Measurements from ENCODE around the gene MITF.

MITF gene

GRCh38 chr3:69922521-69923000 is 183.3 kb downstream of the MITF start:
- Mint-ChIP-seq H3K4me1 (no peaks in the 10 kb centered on the region), H3K4me3 (no peak overlapping the region), H3K27ac (no peak overlapping the region), H3K9me3 (no peaks in the 10 kb centered on the region), H3K36me3 (ENCODE audit: low read depth) (no peaks in the 10 kb centered on the region), H3K27me3 (peaks cover 2% of the 10 kb centered on the region)
- no peak for DNase-seq
- no peak for ATAC-seq

- no peak for DNase-seq
- Mint-ChIP-seq H3K4me3 (no peak overlapping the region), H3K4me1 (no peaks in the 10 kb centered on the region), H3K36me3 (ENCODE audit: low read depth) (no peaks in the 10 kb centered on the region), H3K27ac (no peak overlapping the region), H3K9me3 (no peaks in the 10 kb centered on the region), H3K27me3 (peaks cover 2% of the 10 kb centered on the region)
- ATAC-seq, result no peak
Observed at GRCh38 chr3:69925506-69925905, 186.2 kb downstream of the MITF start.

GRCh38 chr3:69926385-69926784 is 187.1 kb downstream of the MITF start:
- Mint-ChIP-seq H3K4me1 (no peaks in the 10 kb centered on the region), H3K27me3 (peaks cover 2% of the 10 kb centered on the region), H3K36me3 (ENCODE audit: low read depth) (no peaks in the 10 kb centered on the region), H3K4me3 (no peak overlapping the region), H3K9me3 (no peaks in the 10 kb centered on the region), H3K27ac (no peak overlapping the region)
- no peak for ATAC-seq
- DNase-seq, result no peak

- DNase-seq (no peak), ATAC-seq (no peak)
- Mint-ChIP-seq H3K27ac (no peak overlapping the region), H3K9me3 (no peaks in the 10 kb centered on the region), H3K36me3 (ENCODE audit: low read depth) (no peaks in the 10 kb centered on the region), H3K27me3 (no peaks in the 10 kb centered on the region), H3K4me3 (no peak overlapping the region), H3K4me1 (no peaks in the 10 kb centered on the region)
Observed at GRCh38 chr3:69927571-69927970, 188.3 kb downstream of the MITF start.

GRCh38 chr3:69929019-69929418 is 189.8 kb downstream of the MITF start:
- no peak for ATAC-seq
- Mint-ChIP-seq H3K36me3 (ENCODE audit: low read depth) (no peaks in the 10 kb centered on the region), H3K27ac (no peak overlapping the region), H3K27me3 (no peaks in the 10 kb centered on the region), H3K9me3 (no peaks in the 10 kb centered on the region), H3K4me3 (no peak overlapping the region), H3K4me1 (no peaks in the 10 kb centered on the region)
- no peak for DNase-seq

GRCh38 chr3:69930564-69930963 is 191.3 kb downstream of the MITF start:
- H3K27me3 Mint-ChIP-seq, result no peaks in the 10 kb centered on the region
- H3K9me3 Mint-ChIP-seq, result no peaks in the 10 kb centered on the region
- ATAC-seq (no peak), DNase-seq (no peak)
- no peaks in the 10 kb centered on the region for H3K4me1 Mint-ChIP-seq
- H3K4me3 Mint-ChIP-seq, result no peak overlapping the region
- no peaks in the 10 kb centered on the region for H3K36me3 Mint-ChIP-seq (ENCODE audit: low read depth)
- H3K27ac Mint-ChIP-seq, result no peak overlapping the region

GRCh38 chr3:69932087-69932486 is 192.8 kb downstream of the MITF start:
- ATAC-seq (no peak), DNase-seq (no peak)
- H3K4me1 Mint-ChIP-seq, result no peaks in the 10 kb centered on the region
- H3K27ac Mint-ChIP-seq, result no peak overlapping the region
- no peaks in the 10 kb centered on the region for H3K27me3 Mint-ChIP-seq
- no peaks in the 10 kb centered on the region for H3K9me3 Mint-ChIP-seq
- H3K4me3 Mint-ChIP-seq, result no peak overlapping the region
- no peaks in the 10 kb centered on the region for H3K36me3 Mint-ChIP-seq (ENCODE audit: low read depth)

- H3K36me3 Mint-ChIP-seq (ENCODE audit: low read depth), result no peaks in the 10 kb centered on the region
- DNase-seq, result no peak
- no peaks in the 10 kb centered on the region for H3K4me1 Mint-ChIP-seq
- no peak for ATAC-seq
- no peak overlapping the region for H3K27ac Mint-ChIP-seq
- H3K4me3 Mint-ChIP-seq, result no peak overlapping the region
- H3K27me3 Mint-ChIP-seq, result no peaks in the 10 kb centered on the region
- no peaks in the 10 kb centered on the region for H3K9me3 Mint-ChIP-seq
Observed at GRCh38 chr3:69932501-69932900, 193.2 kb downstream of the MITF start.

- Mint-ChIP-seq H3K9me3 (no peaks in the 10 kb centered on the region), H3K4me3 (no peak overlapping the region), H3K27ac (no peak overlapping the region), H3K27me3 (no peaks in the 10 kb centered on the region), H3K36me3 (ENCODE audit: low read depth) (no peaks in the 10 kb centered on the region), H3K4me1 (no peaks in the 10 kb centered on the region)
- DNase-seq, result no peak
- ATAC-seq, result no peak
Observed at GRCh38 chr3:69934398-69934797, 195.1 kb downstream of the MITF start.

GRCh38 chr3:69936266-69936665 is 197.0 kb downstream of the MITF start:
- no peaks in the 10 kb centered on the region for H3K9me3 Mint-ChIP-seq
- ATAC-seq, result no peak

GRCh38 chr3:69938061-69938460 is 198.8 kb downstream of the MITF start:
- Mint-ChIP-seq H3K4me3 (no peak overlapping the region), H3K4me1 (no peaks in the 10 kb centered on the region), H3K27ac (no peak overlapping the region), H3K36me3 (ENCODE audit: low read depth) (no peaks in the 10 kb centered on the region), H3K27me3 (peaks cover 2% of the 10 kb centered on the region), H3K9me3 (no peaks in the 10 kb centered on the region)
- DNase-seq (no peak), ATAC-seq (no peak)

More at GRCh38 chr3:69936266-69936665, 197.0 kb downstream of the MITF start:
- DNase-seq, result no peak
- Mint-ChIP-seq H3K27ac (no peak overlapping the region), H3K4me1 (no peaks in the 10 kb centered on the region), H3K27me3 (no peaks in the 10 kb centered on the region), H3K36me3 (ENCODE audit: low read depth) (no peaks in the 10 kb centered on the region), H3K4me3 (no peak overlapping the region)

- Mint-ChIP-seq H3K36me3 (ENCODE audit: low read depth) (no peaks in the 10 kb centered on the region), H3K4me1 (no peaks in the 10 kb centered on the region), H3K9me3 (no peaks in the 10 kb centered on the region), H3K4me3 (no peak overlapping the region), H3K27ac (no peak overlapping the region), H3K27me3 (peaks cover 2% of the 10 kb centered on the region)
- DNase-seq, result no peak
- no peak for ATAC-seq
Observed at GRCh38 chr3:69938931-69939330, 199.7 kb downstream of the MITF start.

GRCh38 chr3:69941037-69941436 is 201.8 kb downstream of the MITF start:
- H3K9me3 Mint-ChIP-seq, result no peaks in the 10 kb centered on the region
- peaks cover 2% of the 10 kb centered on the region for H3K27me3 Mint-ChIP-seq
- ATAC-seq (no peak), DNase-seq (no peak)
- no peak overlapping the region for H3K4me3 Mint-ChIP-seq
- no peaks in the 10 kb centered on the region for H3K36me3 Mint-ChIP-seq (ENCODE audit: low read depth)
- H3K27ac Mint-ChIP-seq, result no peak overlapping the region
- no peaks in the 10 kb centered on the region for H3K4me1 Mint-ChIP-seq

GRCh38 chr3:69941439-69942176 is 202.3 kb downstream of the MITF start:
- Mint-ChIP-seq H3K36me3 (ENCODE audit: low read depth) (no peaks in the 10 kb centered on the region), H3K4me1 (no peaks in the 10 kb centered on the region), H3K9me3 (no peaks in the 10 kb centered on the region), H3K27ac (no peak overlapping the region), H3K4me3 (no peak overlapping the region), H3K27me3 (peaks cover 2% of the 10 kb centered on the region)
- no peak for ATAC-seq
- DNase-seq, result no peak

- no peak for ATAC-seq
- H3K36me3 Mint-ChIP-seq (ENCODE audit: low read depth), result no peaks in the 10 kb centered on the region
Observed at GRCh38 chr3:69944931-69945493, 205.7 kb downstream of the MITF start.

More at GRCh38 chr3:69944931-69945493, 205.7 kb downstream of the MITF start:
- Mint-ChIP-seq H3K4me1 (no peaks in the 10 kb centered on the region), H3K27me3 (peaks cover 2% of the 10 kb centered on the region), H3K4me3 (no peak overlapping the region), H3K27ac (no peak overlapping the region), H3K9me3 (no peaks in the 10 kb centered on the region)
- no peak for DNase-seq

All from activated naive CD8-positive, alpha-beta T cell treated with anti-CD3 and anti-CD28 coated beads, Interleukin-2, amount 50 U/mL, for 24 hours (primary cell).